H1 (cell line): Measurements from ENCODE around the gene IGSF5. TPM values are rescaled to one million over a fixed set of nuclear protein-coding genes. Genes with fewer than 3 reads are reported as not detected.

Experiments used
- CTCF ChIA-PET: fragments of 300-600 bp; sonication (Branson Sonifier 250); formaldehyde crosslinking; loops from one replicate; lab custom pipeline; 2021; ENCODE audit not compliant: partially characterized antibody; lab: Charles Lee
- POLR2A ChIA-PET: fragments of 300-600 bp; sonication (Branson Sonifier 250); formaldehyde crosslinking; loops from one replicate; lab custom pipeline; 2021; ENCODE audit warnings: inconsistent platforms; ENCODE audit not compliant: partially characterized antibody; lab: Charles Lee
- DNase-seq, 2 experiments: peaks; one replicate each; pipeline versions ENCODE4 v3.0.0 to v3.0.0-alpha.2; 2010 to 2022; ENCODE audit warnings: low spot score in 2 of 2, low read depth in 1 of 2, mixed read lengths in 1 of 2
- FAIRE-seq: peaks from 2 replicates; lab custom pipeline; 2011; peaks lifted over from hg19 to GRCh38; lab: Jason Lieb, UNC
- H2AFZ ChIP-seq: 2 replicates; pipeline ENCODE4 v1.8.1; 2012; ENCODE audit warnings: low read length, inconsistent platforms
- H2AK5ac ChIP-seq: 2 replicates; pipeline ENCODE4 v1.6.1; 2013; ENCODE audit warnings: low read depth, low read length
- H2BK120ac ChIP-seq: replicated peaks from 2 replicates; pipeline ENCODE3; 2013; ENCODE audit warnings: low read depth, low read length, inconsistent platforms
- H2BK12ac ChIP-seq: 2 replicates; pipeline ENCODE4 v1.6.1; 2013; ENCODE audit warnings: low read depth, low read length
- H2BK15ac ChIP-seq: 2 replicates; pipeline ENCODE4 v1.6.1; 2013; ENCODE audit warnings: low read length
- H2BK20ac ChIP-seq: 2 replicates; pipeline ENCODE4 v1.6.1; 2013; ENCODE audit warnings: low read length
- H2BK5ac ChIP-seq: 2 replicates; pipeline ENCODE4 v1.6.1; 2013; ENCODE audit warnings: low read depth, low read length
- H3K14ac ChIP-seq: 2 replicates; pipeline ENCODE4 v1.6.1; 2013; ENCODE audit warnings: inconsistent platforms; ENCODE audit not compliant: insufficient read length
- H3K18ac ChIP-seq: 2 replicates; pipeline ENCODE4 v1.6.1; 2013; ENCODE audit warnings: low read length; ENCODE audit errors: extremely low read depth
- H3K23ac ChIP-seq: 2 replicates; pipeline ENCODE4 v1.6.1; 2013; ENCODE audit warnings: inconsistent platforms; ENCODE audit not compliant: insufficient read length
- H3K23me2 ChIP-seq: 2 replicates; pipeline ENCODE4 v1.6.1; 2013; ENCODE audit warnings: low read depth, low read length
- H3K27ac ChIP-seq: 2 replicates; pipeline ENCODE4 v1.6.1; 2011; ENCODE audit warnings: low read depth, low read length, inconsistent platforms
- H3K27me3 ChIP-seq, 4 experiments: replicated peaks in 1 of 4; 1 replicate in 1 of 4; 2 replicates in 3 of 4; pipeline versions ENCODE4 v1.6.1 to v1.8.1; 2011 to 2013; ENCODE audit warnings: low read length in 3 of 4, mild to moderate bottlenecking in 3 of 4, inconsistent platforms in 2 of 4, mixed read lengths in 2 of 4, moderate library complexity in 1 of 4; ENCODE audit not compliant: control insufficient read depth in 3 of 4, insufficient read depth in 3 of 4; ENCODE audit errors: extremely low read depth in 1 of 4
- H3K36me3 ChIP-seq, 4 experiments: 2 replicates each; pipeline versions ENCODE4 v1.6.1 to v1.8.1; 2011 to 2013; ENCODE audit warnings: mild to moderate bottlenecking in 4 of 4, low read length in 3 of 4, moderate library complexity in 2 of 4, control low read depth in 1 of 4, inconsistent platforms in 1 of 4; ENCODE audit not compliant: insufficient read depth in 4 of 4, control insufficient read depth in 2 of 4
- H3K4ac ChIP-seq: replicated peaks from 2 replicates; pipeline ENCODE3; 2013; ENCODE audit warnings: low read length, low read depth, mixed read lengths, inconsistent platforms; ENCODE audit not compliant: insufficient read length
- H3K4me1 ChIP-seq, 4 experiments: replicated peaks in 1 of 4; 1 replicate in 1 of 4; 2 replicates in 3 of 4; pipeline versions ENCODE4 v1.6.1 to v1.8.1; 2011 to 2013; ENCODE audit warnings: low read length in 3 of 4, inconsistent platforms in 2 of 4, mixed read lengths in 1 of 4; ENCODE audit not compliant: insufficient read depth in 4 of 4, control insufficient read depth in 3 of 4
- H3K4me2 ChIP-seq, 2 experiments: 2 replicates each; pipeline versions ENCODE4 v1.6.1 to v1.8.1; 2011 to 2013; ENCODE audit warnings: low read depth in 2 of 2, low read length in 2 of 2, control low read depth in 1 of 2, inconsistent platforms in 1 of 2, mild to moderate bottlenecking in 1 of 2; ENCODE audit not compliant: insufficient read depth in 1 of 2
- H3K4me3 ChIP-seq, 4 experiments: fragments of 200-600, 300-600 bp in 1 of 4; sonication (generic), shearing (Covaris generic), sonication (Bioruptor Twin) in 1 of 4; 2 replicates each; pipeline versions ENCODE4 v1.5.1 to v1.8.1; 2011 to 2016; ENCODE audit warnings: low read length in 4 of 4, low read depth in 3 of 4, control low read depth in 2 of 4, inconsistent platforms in 2 of 4, mild to moderate bottlenecking in 2 of 4, mixed read lengths in 1 of 4, moderate library complexity in 1 of 4; ENCODE audit not compliant: insufficient read depth in 2 of 4; ENCODE audit errors: extremely low read depth in 1 of 4
- H3K56ac ChIP-seq: replicated peaks from 2 replicates; pipeline ENCODE3; 2013; ENCODE audit warnings: low read depth, mild to moderate bottlenecking, mixed read lengths, low read length, inconsistent platforms; ENCODE audit not compliant: insufficient read length
- H3K79me1 ChIP-seq: 2 replicates; pipeline ENCODE4 v1.6.1; 2013; ENCODE audit warnings: low read depth, low read length, control low read depth
- H3K79me2 ChIP-seq, 2 experiments: 2 replicates each; pipeline versions ENCODE4 v1.6.1 to v1.8.1; 2012 to 2013; ENCODE audit warnings: low read length in 2 of 2, mild to moderate bottlenecking in 2 of 2, inconsistent platforms in 1 of 2; ENCODE audit not compliant: insufficient read depth in 2 of 2, control insufficient read depth in 1 of 2
- H3K9ac ChIP-seq, 4 experiments: replicated peaks in 1 of 4; 1 replicate in 1 of 4; 2 replicates in 3 of 4; pipeline versions ENCODE4 v1.6.1 to v1.8.1; 2011 to 2013; ENCODE audit warnings: low read depth in 3 of 4, low read length in 3 of 4, control low read depth in 2 of 4, mild to moderate bottlenecking in 2 of 4, moderate library complexity in 2 of 4, inconsistent platforms in 1 of 4; ENCODE audit errors: extremely low read depth in 1 of 4
- H3K9me3 ChIP-seq, 2 experiments: 2 replicates each; pipeline versions ENCODE4 v1.6.1 to v1.8.1; 2012 to 2013; ENCODE audit warnings: mild to moderate bottlenecking in 2 of 2, moderate library complexity in 2 of 2, control low read depth in 1 of 2, inconsistent platforms in 1 of 2, low read depth in 1 of 2, low read length in 1 of 2, mixed read lengths in 1 of 2; ENCODE audit not compliant: insufficient read depth in 2 of 2
- H4K20me1 ChIP-seq, 2 experiments: replicated peaks in 1 of 2; 2 replicates each; pipeline versions ENCODE3 to v1.8.1; 2011 to 2013; ENCODE audit warnings: inconsistent platforms in 2 of 2, low read length in 2 of 2, mild to moderate bottlenecking in 1 of 2; ENCODE audit not compliant: insufficient read depth in 2 of 2, control insufficient read depth in 1 of 2
- H4K5ac ChIP-seq: 2 replicates; pipeline ENCODE4 v1.6.1; 2013; ENCODE audit warnings: low read length, low read depth, mixed read lengths, inconsistent platforms; ENCODE audit not compliant: insufficient read length
- H4K8ac ChIP-seq: 2 replicates; pipeline ENCODE4 v1.8.0; 2013; ENCODE audit warnings: mild to moderate bottlenecking, moderate library complexity, low read length, inconsistent platforms; ENCODE audit not compliant: insufficient read depth; ENCODE audit errors: extremely low read depth
- H4K91ac ChIP-seq: replicated peaks from 2 replicates; pipeline ENCODE3; 2013; ENCODE audit warnings: low read length, mixed read lengths, inconsistent platforms; ENCODE audit not compliant: insufficient read length
- CBX5 ChIP-seq: fragments of 300-800, 300-1000 bp; sonication (generic); IDR thresholded peaks from 2 replicates; pipeline ENCODE4 v1.7.1; 2016; ENCODE audit warnings: antibody characterized with exemption, low read length, low read depth
- CTBP2 ChIP-seq: IDR thresholded peaks from 2 replicates; pipeline ENCODE4 v1.7.0; 2011; ENCODE audit warnings: borderline replicate concordance, mild to moderate bottlenecking, moderate library complexity, mixed read lengths, low read length; ENCODE audit not compliant: insufficient read depth, insufficient read length
- FOSL1 ChIP-seq: IDR thresholded peaks from 2 replicates; pipeline ENCODE4 v1.6.1; 2011; ENCODE audit warnings: mild to moderate bottlenecking, low read depth, low read length, moderate library complexity; ENCODE audit not compliant: insufficient read depth
- KDM4A ChIP-seq: IDR thresholded peaks from one replicate; pipeline ENCODE4 v1.7.1; 2012; ENCODE audit warnings: low read depth, mild to moderate bottlenecking, moderate library complexity, low read length, inconsistent platforms; ENCODE audit not compliant: severe bottlenecking
- MAFK ChIP-seq: IDR thresholded peaks from 2 replicates; pipeline ENCODE4 v1.6.1; 2012; ENCODE audit warnings: low read depth, mild to moderate bottlenecking, improper control_type of control experiment, low read length
- POLR2A ChIP-seq, 2 experiments: IDR thresholded peaks; 1 replicate in 1 of 2; 2 replicates in 1 of 2; pipeline ENCODE4 v1.6.1; 2011; ENCODE audit warnings: low read depth in 2 of 2, low read length in 2 of 2, mild to moderate bottlenecking in 2 of 2; ENCODE audit errors: control extremely low read depth in 1 of 2
- RAD21 ChIP-seq, 2 experiments: IDR thresholded peaks in 1 of 2; conservative IDR thresholded peaks in 1 of 2; 2 replicates each; pipeline ENCODE4 v1.6.1; 2011; ENCODE audit warnings: low read depth in 2 of 2, low read length in 2 of 2, improper control_type of control experiment in 1 of 2, inconsistent platforms in 1 of 2, mild to moderate bottlenecking in 1 of 2, moderate library complexity in 1 of 2
- RFX5 ChIP-seq: IDR thresholded peaks from 2 replicates; pipeline ENCODE4 v1.6.1; 2011; ENCODE audit warnings: low read depth, low read length, improper control_type of control experiment, borderline replicate concordance
- SP4 ChIP-seq: IDR thresholded peaks from 2 replicates; pipeline ENCODE4 v1.6.1; 2012; ENCODE audit warnings: low read length, inconsistent platforms
- WGBS, 2 experiments: shearing (Covaris generic) in 1 of 2; methylation state at CpG; one replicate each; pipeline versions ENCODE4 v1.1.6 to v1.1.7; 2013 to 2015; ENCODE audit warnings: low lambda C conversion rate in 2 of 2, mixed read lengths in 2 of 2, inconsistent platforms in 1 of 2, low coverage in 1 of 2, missing lambda C conversion rate in 1 of 2; ENCODE audit not compliant: insufficient replicate concordance in 2 of 2, insufficient coverage in 1 of 2, insufficient read length in 1 of 2; ENCODE audit errors: extremely low coverage in 1 of 2, missing lambda C conversion rate in 1 of 2; 5-methylcytosine and 5-hydroxymethylcytosine counted together
- polyA plus RNA-seq, 7 experiments: library from polyadenylated mRNA; depleted of rRNA in 3 of 7; stranded (reverse) in 5 of 7; unstranded in 2 of 7; fragments of >200 nt in 5 of 7; fragments of 200-250 nt in 2 of 7; gene quantifications; 1 replicate in 5 of 7; 2 replicates in 1 of 7; 4 replicates in 1 of 7; pipeline versions ENCODE4 v1.2.1 to v1.2.3, GENCODE V29; 2011 to 2013; ENCODE audit warnings: missing spikeins in 2 of 7, mixed read lengths in 2 of 7
- total RNA-seq: library from RNA; stranded (reverse); fragmentation: NEBNext Ultra II Directional; extraction: Animal tissue kit (Norgen Biotek cat#: 25700); gene quantifications from 2 replicates; pipeline ENCODE4 v1.2.1, GENCODE V29; 2021
- TF ChIP-seq, protein P1 (sequence below): IDR thresholded peaks from 2 replicates; pipeline ENCODE4 v1.6.1; 2012; ENCODE audit warnings: inconsistent platforms
- TF ChIP-seq, protein P2 (sequence below), 3 experiments: IDR thresholded peaks; 1 replicate in 2 of 3; 2 replicates in 1 of 3; pipeline versions ENCODE4 v1.5.1 to v1.6.1; 2011; ENCODE audit warnings: low read length in 3 of 3, mild to moderate bottlenecking in 3 of 3, inconsistent platforms in 2 of 3, low read depth in 1 of 3, moderate library complexity in 1 of 3; ENCODE audit not compliant: insufficient read depth in 1 of 3; ENCODE audit errors: control extremely low read depth in 1 of 3

The IGSF5 gene
- total and polyA plus RNA-seq, 2 of the 8 experiments (the other 6 are each of a cell fraction or from before 2014, with no cell fraction given), result 4.4 to 5.4 TPM

GRCh38 chr21:39843916-39844315 lies 98.9 kb downstream of the IGSF5 start:
- no peaks in the 10 kb centered on the region for H3K79me1 ChIP-seq
- no peak overlapping the region for H4K91ac ChIP-seq
- peaks cover 0 to 7% (median 0%) of the 10 kb centered on the region in 4 experiments; a peak in 1 of 7 replicates for H3K4me1 ChIP-seq
- no peak overlapping the region for H3K14ac ChIP-seq
- H2BK5ac ChIP-seq, result no peak overlapping the region
- H3K4ac ChIP-seq, result no peak overlapping the region
- H3K23me2 ChIP-seq, result no peaks in the 10 kb centered on the region
- H3K56ac ChIP-seq, result no peak overlapping the region
- no peaks in the 10 kb centered on the region for H3K36me3 ChIP-seq
- no peaks in the 10 kb centered on the region for H4K20me1 ChIP-seq
- H3K27ac ChIP-seq, result no peak overlapping the region
- H2BK12ac ChIP-seq, result no peak overlapping the region
- H3K4me2 ChIP-seq, result no peak overlapping the region
- H3K9ac ChIP-seq, result no peak overlapping the region
- 89% methylated on average over 5 of the region's 5 CpGs; no CpG with 5 or more reads in 1 of the 2 experiments for WGBS, 2 experiments
- ChIA-PET CTCF (interaction anchor here (1.0 kb wide), 1 partner anchor 277 kb away, joined by 3 read pairs; no protein-coding TSS in a partner anchor), POLR2A (no interaction called here)
- no peak overlapping the region for H3K23ac ChIP-seq
- no peak overlapping the region for H2BK120ac ChIP-seq
- no peak overlapping the region for H2BK15ac ChIP-seq
- no peak overlapping the region for H3K18ac ChIP-seq
- no peak for DNase-seq
- no peak overlapping the region for H2BK20ac ChIP-seq
- H3K4me3 ChIP-seq, result no peak overlapping the region
- no peak overlapping the region for H4K5ac ChIP-seq
- H2AK5ac ChIP-seq, result no peak overlapping the region
- no peaks in the 10 kb centered on the region; a peak in 1 of 4 replicates for H3K9me3 ChIP-seq
- no peaks in the 10 kb centered on the region for H3K79me2 ChIP-seq
- no peaks in the 10 kb centered on the region for H3K27me3 ChIP-seq
- H4K8ac ChIP-seq, result no peak overlapping the region
- no peak overlapping the region for H2AFZ ChIP-seq
- no peak for FAIRE-seq
- TF ChIP-seq, protein P1, sequence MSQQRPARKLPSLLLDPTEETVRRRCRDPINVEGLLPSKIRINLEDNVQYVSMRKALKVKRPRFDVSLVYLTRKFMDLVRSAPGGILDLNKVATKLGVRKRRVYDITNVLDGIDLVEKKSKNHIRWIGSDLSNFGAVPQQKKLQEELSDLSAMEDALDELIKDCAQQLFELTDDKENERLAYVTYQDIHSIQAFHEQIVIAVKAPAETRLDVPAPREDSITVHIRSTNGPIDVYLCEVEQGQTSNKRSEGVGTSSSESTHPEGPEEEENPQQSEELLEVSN, result no peak
- no peak for TF ChIP-seq SP4
- no peak for TF ChIP-seq MAFK
- TF ChIP-seq KDM4A, result no peak
- no peak for TF ChIP-seq FOSL1
- no peak for TF ChIP-seq RFX5
- TF ChIP-seq CBX5, result no peak
- TF ChIP-seq RAD21 (IDR thresholded peaks at IDR 0.05 in 1 of 2, conservative IDR thresholded peaks at IDR 0.05 in 1 of 2; ENCODE audit: low read depth in 2 of 2, low read length in 2 of 2), result no peak
- TF ChIP-seq CTBP2, result no peak
- no peak for TF ChIP-seq POLR2A (IDR thresholded peaks at IDR 0.05; ENCODE audit: control extremely low read depth in 1 of 2, low read depth in 2 of 2, low read length in 2 of 2)
- TF ChIP-seq, protein P2, sequence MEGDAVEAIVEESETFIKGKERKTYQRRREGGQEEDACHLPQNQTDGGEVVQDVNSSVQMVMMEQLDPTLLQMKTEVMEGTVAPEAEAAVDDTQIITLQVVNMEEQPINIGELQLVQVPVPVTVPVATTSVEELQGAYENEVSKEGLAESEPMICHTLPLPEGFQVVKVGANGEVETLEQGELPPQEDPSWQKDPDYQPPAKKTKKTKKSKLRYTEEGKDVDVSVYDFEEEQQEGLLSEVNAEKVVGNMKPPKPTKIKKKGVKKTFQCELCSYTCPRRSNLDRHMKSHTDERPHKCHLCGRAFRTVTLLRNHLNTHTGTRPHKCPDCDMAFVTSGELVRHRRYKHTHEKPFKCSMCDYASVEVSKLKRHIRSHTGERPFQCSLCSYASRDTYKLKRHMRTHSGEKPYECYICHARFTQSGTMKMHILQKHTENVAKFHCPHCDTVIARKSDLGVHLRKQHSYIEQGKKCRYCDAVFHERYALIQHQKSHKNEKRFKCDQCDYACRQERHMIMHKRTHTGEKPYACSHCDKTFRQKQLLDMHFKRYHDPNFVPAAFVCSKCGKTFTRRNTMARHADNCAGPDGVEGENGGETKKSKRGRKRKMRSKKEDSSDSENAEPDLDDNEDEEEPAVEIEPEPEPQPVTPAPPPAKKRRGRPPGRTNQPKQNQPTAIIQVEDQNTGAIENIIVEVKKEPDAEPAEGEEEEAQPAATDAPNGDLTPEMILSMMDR (IDR thresholded peaks at IDR 0.05; ENCODE audit: control extremely low read depth in 1 of 3, insufficient read depth in 1 of 3, low read depth in 1 of 3, low read length in 3 of 3), result no peak
